TTC549 (cell line): Measurements from ENCODE around the gene SDF2.
"Not testable (repeated sequence)": the region's sequence is repeated elsewhere in the genome, so short reads cannot be mapped to it uniquely, and the experiment has no call there.

Source experiments
- FAIRE-seq: peaks from 2 replicates; lab custom pipeline; 2012; peaks lifted over from hg19 to GRCh38; lab: Jason Lieb, UNC

Gene SDF2

DNA sequence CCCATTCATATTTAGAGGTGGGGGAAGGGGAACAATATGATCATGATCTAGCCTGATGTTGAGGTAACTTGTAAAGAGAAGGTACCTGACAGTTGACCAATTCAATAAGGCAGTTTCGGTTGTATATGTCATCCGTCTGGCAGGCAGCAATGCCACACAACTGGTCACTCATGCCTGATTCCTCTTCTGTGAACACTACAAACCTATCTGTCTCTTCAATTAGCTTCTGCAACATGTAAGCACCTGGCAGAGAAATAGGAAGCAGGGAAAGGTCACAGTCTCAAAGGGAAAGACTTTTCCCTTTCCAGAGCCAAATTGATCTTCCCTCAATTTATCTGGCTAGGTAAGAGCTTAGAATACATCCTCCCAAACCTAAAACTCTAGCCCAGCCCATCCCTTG lies 37.6 kb downstream of the SDF2 start:
- FAIRE-seq: no peak

DNA sequence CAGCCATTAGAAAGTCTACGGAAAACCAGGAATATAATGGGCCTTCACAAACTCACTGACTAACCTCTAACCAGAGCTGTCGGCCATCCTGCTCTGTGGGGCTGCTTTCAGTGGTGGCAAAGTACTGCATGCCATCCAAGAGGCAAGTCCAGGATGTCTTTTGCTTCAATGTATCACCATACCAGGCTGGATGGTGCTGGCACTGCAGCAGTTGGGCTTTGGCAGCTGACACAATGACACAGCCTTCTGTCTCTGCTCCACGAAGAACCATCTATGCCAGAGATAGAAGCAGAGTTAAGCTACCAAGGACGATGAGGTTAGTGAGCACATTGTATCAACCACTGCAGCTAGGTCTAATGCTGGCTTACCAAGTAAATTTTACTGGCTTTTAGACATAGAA lies 38.0 kb downstream of the SDF2 start:
- FAIRE-seq: no peak

GRCh38 chr17:28622186-28622585 lies 39.5 kb downstream of the SDF2 start:
- no peak for FAIRE-seq

GRCh38 chr17:28620010-28620409 lies 41.7 kb downstream of the SDF2 start:
- no peak for FAIRE-seq

- no peak for FAIRE-seq
Observed at GRCh38 chr17:28618464-28618863, 43.2 kb downstream of the SDF2 start.

GRCh38 chr17:28616281-28616680 lies 45.4 kb downstream of the SDF2 start:
- no peak for FAIRE-seq

GRCh38 chr17:28615260-28615940 lies 46.3 kb downstream of the SDF2 start:
- FAIRE-seq: no peak

GRCh38 chr17:28613931-28614381 lies 47.8 kb downstream of the SDF2 start, which contains the start of gene RSKR:
TSS of gene RSKR (minus strand) at chr17:28614185. CDS start at chr17:28614161, 24 bp downstream.
- no peak for FAIRE-seq

DNA sequence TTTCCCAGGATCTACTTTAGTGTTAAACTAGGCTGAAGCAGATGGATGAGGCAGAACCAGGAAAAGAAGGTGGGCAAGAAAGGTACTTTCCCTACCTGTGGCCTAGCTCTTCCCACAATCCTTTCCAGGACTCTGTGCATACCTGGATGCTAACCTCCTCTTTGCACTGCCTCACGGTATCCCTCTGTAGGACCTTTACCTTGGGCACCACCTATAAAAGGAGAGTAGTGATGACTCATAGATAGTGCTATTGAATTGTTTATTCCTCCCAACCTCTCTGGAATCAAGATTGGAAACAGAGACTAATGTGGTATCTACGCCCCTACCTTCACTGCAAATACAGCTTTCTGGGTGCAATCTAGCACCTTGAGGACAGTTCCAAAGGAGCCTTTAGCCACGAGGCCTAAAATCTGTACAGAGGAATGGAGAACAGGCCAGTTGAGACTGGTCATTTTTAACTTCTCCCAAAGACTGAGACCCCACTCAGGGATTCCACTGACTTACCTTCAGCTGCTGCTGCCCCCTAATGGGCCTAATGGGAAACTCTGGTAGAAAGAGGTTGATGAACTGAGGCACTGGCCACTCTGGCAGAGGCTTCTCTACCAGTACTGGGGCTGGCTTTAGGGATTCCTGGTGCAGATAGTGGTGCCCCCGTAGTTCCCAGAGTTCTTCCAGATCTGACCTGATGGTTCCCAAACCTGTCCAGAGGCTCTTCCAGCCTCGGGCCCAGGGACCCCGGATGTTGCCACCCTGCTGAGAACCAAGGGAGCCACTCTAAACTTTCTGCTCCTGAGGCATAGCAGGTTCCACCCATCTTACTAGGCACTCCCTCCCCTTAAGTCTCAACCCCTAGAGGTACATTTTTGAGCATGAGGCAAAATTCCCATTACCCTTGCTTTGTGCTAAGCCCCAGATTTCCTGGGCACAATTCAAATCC lies 48.5 kb downstream of the SDF2 start:
- no peak for FAIRE-seq

- FAIRE-seq: no peak
Observed at GRCh38 chr17:28612531-28612930, 49.2 kb downstream of the SDF2 start.

GRCh38 chr17:28610376-28610775 lies 51.3 kb downstream of the SDF2 start:
- FAIRE-seq: no peak

DNA sequence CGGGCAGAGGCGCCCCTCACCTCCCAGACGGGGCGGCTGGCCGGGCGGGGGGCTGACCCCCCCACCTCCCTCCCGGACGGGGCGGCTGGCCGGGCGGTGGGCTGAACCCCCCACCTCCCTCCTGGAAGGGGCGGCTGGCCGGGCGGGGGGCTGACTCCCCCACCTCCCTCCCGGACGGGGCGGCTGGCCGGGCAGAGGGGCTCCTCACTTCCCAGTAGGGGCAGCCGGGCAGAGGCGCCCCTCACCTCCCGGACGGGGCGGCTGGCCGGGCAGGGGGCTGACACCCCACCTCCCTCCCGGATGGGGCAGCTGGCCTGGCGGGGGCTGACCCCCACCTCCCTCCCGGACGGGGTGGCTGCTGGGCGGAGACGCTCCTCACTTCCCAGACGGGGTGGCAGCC lies 57.7 kb downstream of the SDF2 start:
- not testable (repeated sequence) for FAIRE-seq

DNA sequence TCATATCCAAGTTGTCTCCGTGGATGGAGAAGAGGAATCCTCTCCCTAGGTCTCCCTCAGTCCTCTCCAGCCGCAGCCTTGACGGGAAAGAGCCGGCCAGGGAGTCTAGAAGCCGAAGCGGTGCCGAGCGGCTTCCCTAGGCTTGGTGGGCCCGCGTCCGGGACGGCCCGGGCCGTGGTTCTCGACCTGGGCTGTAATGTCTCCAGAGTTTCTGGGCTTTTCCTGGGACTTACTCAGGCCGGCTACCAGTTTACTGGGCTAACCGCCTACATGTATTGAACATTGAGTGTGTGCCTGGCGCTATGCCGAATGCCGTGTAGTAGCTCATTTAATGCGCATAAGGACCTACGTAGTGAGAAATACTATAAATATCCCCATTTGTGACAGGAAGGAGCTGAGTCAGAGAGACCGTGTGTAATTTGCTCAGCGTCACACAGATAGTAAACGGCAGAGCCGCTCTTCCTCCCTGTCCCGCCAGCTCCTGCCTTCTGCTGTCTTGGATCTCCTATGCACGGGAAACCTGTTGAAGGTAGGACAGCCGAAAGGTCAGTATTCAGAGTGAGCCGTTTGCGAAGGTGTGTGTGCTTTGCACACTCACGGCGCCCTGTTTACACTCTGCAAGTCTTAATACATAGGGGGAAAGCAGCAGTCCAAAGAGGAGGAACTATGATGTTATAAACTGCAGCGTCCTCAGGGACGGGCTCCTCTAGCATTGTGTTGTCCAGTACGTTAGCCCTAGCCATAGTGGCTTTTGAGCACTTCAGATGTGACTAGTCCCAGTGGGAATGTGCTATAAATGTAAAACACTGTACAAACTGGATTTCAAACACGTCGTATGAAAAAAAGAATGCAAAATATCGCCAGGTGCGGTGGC lies 62.2 kb downstream of the SDF2 start:
- FAIRE-seq: no peak

- no peak for FAIRE-seq
Observed at GRCh38 chr17:28598799-28599310, 62.9 kb downstream of the SDF2 start, which contains the start of gene SPAG5. TSS of gene SPAG5 (minus strand) at chr17:28599025. CDS start at chr17:28598946, 79 bp downstream.

GRCh38 chr17:28598389-28598788 lies 63.3 kb downstream of the SDF2 start:
- FAIRE-seq: no peak
